Measurements from ENCODE around the gene ZC3H15. TPM values are rescaled to one million over a fixed set of nuclear protein-coding genes. Genes with fewer than 3 reads are reported as not detected.

The ZC3H15 gene
- total RNA-seq, 2 donors from 2014 or later: 78.3 to 82.3 TPM

DNA sequence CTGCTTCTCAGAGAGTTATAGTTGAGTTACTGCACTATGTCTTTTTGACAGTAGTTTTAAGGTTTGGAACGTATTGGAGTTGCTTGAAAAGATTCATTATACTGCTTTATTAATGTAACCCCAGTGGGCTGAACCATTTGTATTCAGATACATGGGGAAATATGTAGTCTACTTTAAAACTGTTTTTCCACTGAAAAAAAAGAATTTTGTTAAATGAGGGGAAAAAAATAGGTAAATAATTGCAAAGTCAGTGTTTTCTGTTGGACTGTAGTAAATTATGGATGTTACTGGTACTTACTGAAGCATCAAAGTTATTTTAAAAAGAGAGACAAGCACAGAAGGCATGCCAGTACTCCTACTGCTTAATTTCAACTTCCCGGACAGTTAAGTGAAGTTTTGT lies 36.4 kb downstream of the ZC3H15 start:
- ATAC-seq: no peak
- H3K27ac Mint-ChIP-seq: peak overlapping the region in 1 of 2 donors; percentile 62

DNA sequence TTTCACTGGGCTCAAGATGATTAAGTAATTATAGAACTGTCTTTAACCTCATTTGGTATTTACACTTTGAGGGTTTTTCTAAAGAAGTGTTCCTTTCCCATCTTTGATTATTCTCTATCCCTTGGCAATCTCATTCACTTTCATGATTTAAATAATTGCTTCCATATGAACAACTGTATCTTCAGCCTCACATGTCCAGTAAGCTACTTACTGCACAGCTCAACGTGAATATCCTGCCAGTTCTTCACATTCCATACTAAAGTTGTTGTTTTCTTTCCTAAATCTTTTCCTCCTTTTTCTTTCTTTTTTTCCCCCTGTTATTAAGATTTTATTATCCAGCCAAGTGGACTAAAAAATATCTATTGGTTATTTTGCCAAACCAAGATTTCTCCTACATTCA lies 37.7 kb downstream of the ZC3H15 start:
- Mint-ChIP-seq H3K36me3 (peaks cover 7 to 16% of the 10 kb centered on the region in 2 donors), H3K27ac (no peak overlapping the region), H3K9me3 (peaks cover 0 to 5% of the 10 kb centered on the region in 2 donors)
- DNase-seq (ENCODE audit: low spot score in 2 of 2) (no peak), ATAC-seq (no peak)

More for the DNA sequence above, 36.4 kb downstream of the ZC3H15 start:
- Mint-ChIP-seq H3K9me3 (peaks cover 0 to 5% of the 10 kb centered on the region in 2 donors), H3K36me3 (peaks cover 7 to 23% of the 10 kb centered on the region in 2 donors)
- no peak for DNase-seq (ENCODE audit: low spot score in 2 of 2)

DNA sequence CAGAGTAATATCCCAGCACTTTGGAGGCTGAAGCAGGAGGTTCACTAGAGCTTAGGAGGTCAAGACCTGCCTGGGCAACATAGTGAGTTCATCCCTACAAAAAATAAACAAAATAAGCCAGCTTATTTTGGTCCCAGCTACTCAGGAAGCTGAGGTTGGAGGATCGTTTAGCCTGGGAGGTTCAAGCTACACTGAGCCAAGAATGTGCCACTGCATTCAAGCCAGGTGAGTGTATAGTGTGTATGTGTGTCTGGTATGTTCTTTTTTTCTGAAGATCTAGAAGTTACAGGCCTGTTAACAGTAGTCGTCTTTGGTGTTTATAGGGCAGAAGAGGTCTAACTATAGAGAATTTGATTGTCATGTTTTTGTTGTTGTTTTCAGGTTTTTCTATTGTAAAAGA lies 40.2 kb downstream of the ZC3H15 start:
- peaks cover under 1% of the 10 kb centered on the region in 2 donors for H3K36me3 Mint-ChIP-seq
- H3K9me3 Mint-ChIP-seq: peaks cover 0 to 5% of the 10 kb centered on the region in 2 donors
- ATAC-seq (no peak), DNase-seq (ENCODE audit: low spot score in 2 of 2) (no peak)
- peak overlapping the region in 1 of 2 donors; percentile 62 for H3K27ac Mint-ChIP-seq

DNA sequence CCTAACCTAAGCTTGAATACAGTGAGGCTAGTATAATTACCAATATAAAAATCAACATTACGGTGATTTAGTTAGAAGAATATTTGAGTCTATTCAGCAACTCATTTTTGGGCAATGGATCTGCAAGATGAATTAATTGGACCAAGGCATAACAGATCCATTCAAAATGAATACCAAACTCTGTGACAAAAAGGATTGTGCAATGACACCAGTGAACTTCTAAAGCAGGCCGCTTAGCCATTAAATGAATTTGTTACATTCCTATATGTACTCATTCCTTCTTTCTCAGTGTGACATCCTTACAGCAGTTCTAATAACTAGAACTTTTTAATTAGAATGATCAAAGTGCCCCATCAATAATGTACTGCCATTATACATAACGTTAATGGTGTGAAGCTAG lies 44.3 kb downstream of the ZC3H15 start:
- no peak for DNase-seq (ENCODE audit: low spot score in 2 of 2)
- Mint-ChIP-seq H3K36me3 (no peaks in the 10 kb centered on the region), H3K27ac (no peak overlapping the region), H3K9me3 (peaks cover 0 to 5% of the 10 kb centered on the region in 2 donors)
- ATAC-seq: no peak

DNA sequence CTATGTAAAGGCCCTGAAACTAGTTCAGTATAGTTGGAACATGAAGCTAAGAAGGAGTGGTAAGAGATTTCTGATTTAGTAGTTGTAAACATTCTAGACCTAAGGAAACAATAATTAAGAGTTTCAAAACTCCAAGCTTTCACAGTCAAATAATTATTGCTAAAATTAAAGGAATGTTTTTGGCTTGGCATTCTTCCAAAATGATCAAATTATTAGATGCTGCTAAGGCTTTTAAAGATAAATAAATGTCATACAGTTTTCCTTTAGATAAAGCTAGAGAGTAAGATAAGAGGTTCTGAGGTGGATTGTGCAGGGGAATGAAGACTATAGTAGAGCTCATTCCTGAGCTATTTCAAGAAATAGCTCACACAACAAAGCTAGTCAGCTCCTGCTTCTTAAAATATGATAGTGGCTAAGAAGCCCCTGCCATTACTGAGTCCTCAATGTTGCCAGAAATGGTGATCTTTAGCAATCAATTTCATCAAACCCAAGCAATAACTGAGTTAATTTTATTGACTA lies 45.3 kb downstream of the ZC3H15 start:
- H3K36me3 Mint-ChIP-seq: no peaks in the 10 kb centered on the region
- DNase-seq (ENCODE audit: low spot score in 2 of 2) (no peak), ATAC-seq (no peak)
- H3K9me3 Mint-ChIP-seq: peaks cover 0 to 5% of the 10 kb centered on the region in 2 donors
- H3K27ac Mint-ChIP-seq: no peak overlapping the region

DNA sequence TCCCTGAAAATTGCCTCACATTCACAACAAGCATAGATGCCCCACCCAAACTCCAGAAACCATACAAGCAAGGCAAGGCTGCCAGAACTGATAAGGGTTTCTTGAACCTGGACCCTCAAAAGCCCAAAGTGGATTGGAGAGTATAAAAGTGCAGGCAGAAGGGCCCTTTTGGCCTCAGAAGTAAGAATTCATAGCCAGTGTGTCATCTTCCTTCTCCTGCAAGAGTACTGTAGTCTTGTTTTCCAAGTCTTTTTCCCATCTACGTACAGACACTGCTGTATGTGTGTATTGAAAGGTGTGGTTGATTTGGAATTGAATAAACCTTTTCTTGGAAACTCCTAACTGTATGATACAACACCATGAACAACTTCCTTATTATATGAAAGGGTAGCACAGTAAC lies 46.8 kb downstream of the ZC3H15 start:
- Mint-ChIP-seq H3K36me3 (no peaks in the 10 kb centered on the region), H3K9me3 (no peaks in the 10 kb centered on the region), H3K27ac (no peak overlapping the region)
- no peak for DNase-seq (ENCODE audit: low spot score in 2 of 2)
- ATAC-seq: no peak

DNA sequence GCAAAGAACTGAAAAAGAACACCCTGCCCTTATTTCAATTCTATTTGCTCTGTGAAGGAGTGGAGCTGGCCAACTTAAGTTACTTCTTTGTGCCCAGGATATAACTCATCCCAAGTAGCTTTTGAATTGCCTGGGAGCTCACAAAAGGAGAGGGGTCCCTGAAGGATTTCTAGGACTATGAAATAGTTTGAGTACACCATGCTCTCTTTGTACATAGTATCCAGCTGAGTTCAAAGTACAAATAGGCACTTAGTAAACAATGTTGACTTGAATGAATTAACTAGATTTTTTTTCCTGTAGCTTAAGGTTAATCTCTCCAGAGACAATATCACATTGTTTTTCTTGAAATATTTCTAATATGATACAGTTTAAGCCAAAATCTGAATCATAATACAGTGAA lies 47.7 kb downstream of the ZC3H15 start:
- no peaks in the 10 kb centered on the region for H3K9me3 Mint-ChIP-seq
- H3K27ac Mint-ChIP-seq: no peak overlapping the region
- DNase-seq (ENCODE audit: low spot score in 2 of 2) (no peak), ATAC-seq (no peak)
- no peaks in the 10 kb centered on the region for H3K36me3 Mint-ChIP-seq

DNA sequence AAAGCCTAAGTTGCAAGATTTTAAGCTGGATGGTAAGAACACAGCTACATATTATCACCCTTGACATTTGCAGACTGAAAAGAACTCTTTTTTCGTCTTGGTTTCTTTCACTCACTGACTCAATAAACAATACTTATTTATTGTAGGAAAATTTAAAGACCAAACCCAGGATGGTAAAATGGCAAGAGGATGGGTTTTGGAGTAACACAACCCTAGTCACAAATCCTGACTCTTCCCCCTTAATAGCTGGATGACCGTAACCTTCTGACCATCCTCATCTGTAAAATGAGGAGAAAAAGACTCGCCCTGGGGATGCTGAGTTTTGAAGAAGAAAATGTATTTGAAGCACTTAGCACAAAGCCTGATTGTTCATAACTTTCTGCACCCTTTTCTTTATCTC lies 48.3 kb downstream of the ZC3H15 start:
- ATAC-seq (no peak), DNase-seq (ENCODE audit: low spot score in 2 of 2) (no peak)
- no peaks in the 10 kb centered on the region for H3K9me3 Mint-ChIP-seq
- H3K27ac Mint-ChIP-seq: no peak overlapping the region
- H3K36me3 Mint-ChIP-seq: no peaks in the 10 kb centered on the region

DNA sequence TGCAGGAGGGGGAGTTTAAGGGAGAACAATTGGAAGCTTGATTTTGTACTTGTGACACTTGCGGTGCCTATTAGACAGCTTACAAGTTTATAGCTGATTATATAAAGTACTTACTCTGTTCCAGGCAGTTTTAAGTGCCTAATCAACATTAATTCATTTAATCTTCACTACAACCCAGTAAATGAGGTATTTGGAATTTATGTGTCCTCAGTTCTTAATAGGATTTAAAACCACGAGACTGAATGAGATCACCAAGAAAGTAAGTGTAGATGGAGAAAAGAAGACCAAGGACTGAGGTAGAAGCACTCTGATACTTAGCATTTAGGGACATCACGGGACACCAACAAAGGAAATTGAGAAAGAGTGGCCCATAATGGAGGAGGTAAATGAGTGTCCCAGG lies 49.8 kb downstream of the ZC3H15 start:
- Mint-ChIP-seq H3K9me3 (no peaks in the 10 kb centered on the region), H3K27ac (no peak overlapping the region), H3K36me3 (no peaks in the 10 kb centered on the region)
- ATAC-seq (no peak), DNase-seq (ENCODE audit: low spot score in 2 of 2) (no peak)

DNA sequence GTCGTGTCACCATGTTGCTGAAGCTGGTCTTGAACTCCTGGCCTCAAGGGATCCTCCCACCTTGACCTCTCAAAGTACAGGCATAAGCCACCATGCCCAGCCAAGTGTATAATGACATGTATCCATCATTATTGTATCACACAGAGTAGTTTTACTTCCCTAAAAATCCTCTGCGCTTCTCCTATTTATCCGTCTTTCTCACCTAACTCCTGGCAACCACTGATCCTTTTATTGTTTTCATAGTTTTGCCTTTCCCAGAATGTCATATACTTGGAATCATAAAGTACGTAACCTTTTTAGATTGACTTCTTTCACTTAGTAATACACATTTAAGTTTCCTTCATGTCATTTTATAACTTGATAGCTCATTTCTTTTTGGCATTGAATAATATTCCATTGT lies 51.0 kb downstream of the ZC3H15 start:
- H3K9me3 Mint-ChIP-seq: no peaks in the 10 kb centered on the region
- H3K27ac Mint-ChIP-seq: no peak overlapping the region
- H3K36me3 Mint-ChIP-seq: no peaks in the 10 kb centered on the region
- no peak for ATAC-seq
- no peak for DNase-seq (ENCODE audit: low spot score in 2 of 2)

DNA sequence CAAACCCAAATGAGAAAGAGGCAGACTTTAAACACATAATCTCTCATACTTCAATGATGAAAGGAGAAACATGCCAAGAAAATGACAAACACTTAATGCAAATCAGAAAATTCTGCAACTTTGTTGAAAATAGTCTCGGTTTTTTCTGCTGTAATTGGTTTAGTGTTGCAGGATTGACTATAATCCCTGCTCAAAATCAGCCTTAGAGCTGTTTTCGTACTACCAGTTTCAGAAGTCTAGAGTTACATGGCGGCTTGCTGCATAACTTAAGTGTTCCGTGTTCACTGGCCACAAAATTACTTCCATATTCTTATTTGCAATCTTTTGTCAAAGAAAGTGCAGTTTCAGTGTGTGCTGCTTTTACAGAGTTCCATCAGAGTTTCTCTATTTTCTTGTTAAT lies 54.9 kb downstream of the ZC3H15 start:
- ATAC-seq (no peak), DNase-seq (ENCODE audit: low spot score in 2 of 2) (no peak)
- no peaks in the 10 kb centered on the region for H3K9me3 Mint-ChIP-seq
- H3K36me3 Mint-ChIP-seq: no peaks in the 10 kb centered on the region
- H3K27ac Mint-ChIP-seq: no peak overlapping the region

DNA sequence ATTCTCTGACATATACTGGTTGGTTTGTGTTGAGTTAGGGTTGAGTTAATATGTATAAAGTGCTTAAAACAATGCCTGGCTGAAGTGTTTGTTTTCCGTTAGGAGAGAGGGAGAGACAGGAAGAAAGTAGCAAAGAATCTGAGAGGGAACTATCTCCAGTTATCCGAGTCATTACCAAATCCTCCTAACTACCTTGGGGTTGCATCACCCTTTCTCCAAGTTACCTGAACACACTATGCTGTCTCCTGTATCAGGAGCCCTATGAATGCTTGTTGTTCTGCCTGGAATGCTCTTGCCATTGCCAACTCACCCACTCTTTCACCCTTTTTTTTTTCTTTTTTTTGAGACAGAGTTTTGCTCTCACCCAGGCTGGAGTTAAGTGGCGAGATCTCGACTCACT lies 55.9 kb downstream of the ZC3H15 start:
- no peak overlapping the region for H3K27ac Mint-ChIP-seq
- ATAC-seq (no peak), DNase-seq (ENCODE audit: low spot score in 2 of 2) (no peak)
- H3K9me3 Mint-ChIP-seq: no peaks in the 10 kb centered on the region
- H3K36me3 Mint-ChIP-seq: no peaks in the 10 kb centered on the region

DNA sequence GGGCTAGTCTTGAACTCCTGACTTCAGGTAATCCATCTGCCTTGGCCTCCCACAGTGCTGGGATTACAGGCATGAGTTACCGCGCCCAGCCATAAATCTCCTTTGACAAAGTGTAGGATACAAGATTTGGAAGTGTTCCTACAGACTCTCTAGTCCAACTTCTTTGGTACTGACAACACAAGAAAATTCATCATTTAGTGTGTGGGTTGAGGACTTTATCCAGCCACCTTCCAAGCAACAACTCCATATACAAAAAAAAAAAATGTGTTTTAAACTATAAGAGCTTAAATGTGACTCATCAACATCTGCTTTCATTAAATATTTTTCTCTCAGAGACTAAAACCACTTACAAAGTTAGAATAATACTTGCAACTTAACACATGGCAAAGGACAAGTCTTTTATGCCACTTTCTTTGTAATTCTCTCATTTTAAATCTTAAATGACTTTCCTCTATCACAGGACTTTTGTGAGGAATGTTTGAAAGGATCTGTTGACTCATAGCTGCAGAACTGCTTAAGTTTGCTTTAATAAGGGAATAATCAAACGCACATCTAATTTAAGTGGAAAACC lies 57.6 kb downstream of the ZC3H15 start:
- Mint-ChIP-seq H3K9me3 (no peaks in the 10 kb centered on the region), H3K36me3 (no peaks in the 10 kb centered on the region), H3K27ac (no peak overlapping the region)
- ATAC-seq (no peak), DNase-seq (ENCODE audit: low spot score in 2 of 2) (no peak)

DNA sequence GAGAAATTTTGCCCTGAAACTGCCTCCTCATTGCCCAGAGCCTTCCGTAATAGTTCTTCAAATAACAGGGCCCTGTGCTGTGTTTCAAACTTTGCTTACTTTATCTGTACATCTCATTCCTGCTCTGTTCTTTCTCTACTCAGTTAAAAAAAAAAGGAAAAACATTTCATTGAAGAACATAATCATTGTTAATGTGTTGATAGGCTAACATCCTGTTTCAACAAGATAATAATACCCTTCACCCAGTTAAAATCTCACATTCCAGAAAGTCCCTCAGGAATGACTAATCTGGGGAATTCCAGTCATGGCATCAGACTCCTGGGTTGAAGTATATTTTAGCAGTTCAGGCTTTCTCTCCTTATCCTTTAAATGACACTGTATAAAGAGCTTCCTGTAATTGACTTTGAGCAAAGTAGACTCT lies 58.2 kb downstream of the ZC3H15 start:
- DNase-seq (ENCODE audit: low spot score in 2 of 2) (no peak), ATAC-seq (no peak)
- H3K36me3 Mint-ChIP-seq: no peaks in the 10 kb centered on the region
- H3K9me3 Mint-ChIP-seq: no peaks in the 10 kb centered on the region
- no peak overlapping the region for H3K27ac Mint-ChIP-seq

DNA sequence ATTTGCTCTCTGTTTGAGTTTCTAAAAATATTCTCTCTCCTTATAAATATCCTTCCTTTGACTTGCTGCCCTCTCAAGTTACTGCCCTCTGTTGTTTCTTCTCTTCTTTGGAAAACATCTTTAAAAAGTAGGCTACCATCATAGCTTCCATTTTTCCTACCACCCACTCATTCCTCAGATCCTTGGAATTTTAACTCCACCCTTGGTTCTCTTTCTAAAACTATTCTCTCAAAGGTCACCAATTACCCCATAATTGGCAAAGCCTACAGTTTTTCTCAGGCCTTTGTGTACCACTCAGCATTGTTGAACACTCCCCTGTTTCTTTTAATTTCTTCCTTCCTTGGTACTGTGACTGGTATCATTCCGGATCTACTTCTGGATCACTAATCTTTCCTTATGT lies 60.8 kb downstream of the ZC3H15 start:
- no peak for ATAC-seq
- DNase-seq (ENCODE audit: low spot score in 2 of 2): no peak
- Mint-ChIP-seq H3K9me3 (no peaks in the 10 kb centered on the region), H3K27ac (no peak overlapping the region), H3K36me3 (no peaks in the 10 kb centered on the region)

DNA sequence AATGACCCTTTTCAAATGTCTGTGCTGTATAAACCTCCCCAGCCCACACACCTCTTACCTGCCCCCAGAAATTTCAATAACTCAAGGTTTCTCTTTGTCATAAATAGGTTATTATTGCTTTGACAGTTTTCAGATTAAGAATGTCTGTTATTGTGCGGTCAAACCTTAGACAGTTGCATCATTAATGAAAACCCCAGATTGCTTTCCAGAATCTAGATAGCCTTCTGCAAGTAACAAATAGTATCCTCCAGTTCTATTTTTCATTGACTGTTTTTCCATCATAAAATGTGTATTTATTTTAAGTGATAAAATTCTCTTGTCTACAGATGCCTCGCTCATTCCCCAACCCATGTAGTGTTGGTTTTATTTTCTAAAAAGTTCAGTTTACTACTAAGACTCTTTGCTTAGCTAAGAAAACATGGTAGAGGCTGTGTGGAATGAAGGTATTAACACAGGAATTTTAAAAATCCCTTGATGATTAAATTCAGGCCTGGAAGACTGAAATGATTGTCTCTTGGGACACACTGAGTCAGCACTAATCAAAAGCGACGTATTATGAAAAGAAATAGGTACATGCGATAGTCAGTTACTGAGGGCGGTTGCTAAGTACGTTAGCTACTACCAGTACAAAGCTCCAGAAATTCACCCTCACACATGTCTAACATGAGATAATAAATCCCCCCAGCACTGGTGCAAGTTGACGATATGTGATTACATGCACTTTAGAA lies 65.4 kb downstream of the ZC3H15 start:
- H3K36me3 Mint-ChIP-seq: no peaks in the 10 kb centered on the region
- H3K27ac Mint-ChIP-seq: no peak overlapping the region
- ATAC-seq: no peak
- DNase-seq (ENCODE audit: low spot score in 2 of 2): no peak
- H3K9me3 Mint-ChIP-seq: no peaks in the 10 kb centered on the region

DNA sequence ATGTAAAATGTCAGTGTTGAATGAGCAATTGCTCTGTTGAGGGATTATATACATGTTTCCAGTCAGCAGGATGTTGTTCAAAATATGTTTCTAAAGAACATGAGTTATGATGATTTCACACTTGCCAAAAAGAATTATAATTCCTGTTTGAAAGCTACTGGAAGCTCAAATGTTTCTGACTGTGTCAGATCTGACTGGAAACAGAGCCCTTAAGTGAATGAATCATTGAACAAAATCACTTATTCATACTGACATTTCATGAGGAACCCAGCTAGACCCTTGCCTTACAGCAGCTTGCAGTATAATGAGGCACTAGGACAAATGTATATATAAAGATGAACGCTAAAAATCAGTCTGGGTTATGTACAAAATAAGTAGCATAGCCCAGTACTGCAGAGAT lies 68.4 kb downstream of the ZC3H15 start:
- peak; percentile 28 to 62 for ATAC-seq
- H3K9me3 Mint-ChIP-seq: no peaks in the 10 kb centered on the region

More for the DNA sequence above, 68.4 kb downstream of the ZC3H15 start:
- Mint-ChIP-seq H3K27ac (no peak overlapping the region), H3K36me3 (no peaks in the 10 kb centered on the region)
- no peak for DNase-seq (ENCODE audit: low spot score in 2 of 2)
